ENCODE measurements around the gene DGKE.

The DGKE gene

GRCh38 chr17:56810343-56810742 is 23.6 kb upstream of the DGKE start:
- TF ChIP-seq FOXP2 (optimal IDR thresholded peaks at IDR 0.05; ENCODE audit: borderline replicate concordance, extremely low read depth, extremely low read length, insufficient read depth): no peak
- no peak for TF ChIP-seq TAF1 (IDR thresholded peaks at IDR 0.05; ENCODE audit: borderline replicate concordance, insufficient read depth, low read length)
- no peak for TF ChIP-seq POLR2AphosphoS5 (IDR thresholded peaks at IDR 0.05; ENCODE audit: low read depth, low read length)
- no peak for TF ChIP-seq REST (IDR thresholded peaks at IDR 0.05; ENCODE audit: insufficient read depth in 1 of 2, low read depth in 2 of 2, low read length in 2 of 2)
- TF ChIP-seq SIN3A (IDR thresholded peaks at IDR 0.05; ENCODE audit: borderline replicate concordance, insufficient read depth, low read length): no peak

GRCh38 chr17:56810891-56811775 is 22.8 kb upstream of the DGKE start:
- TF ChIP-seq SIN3A (IDR thresholded peaks at IDR 0.05; ENCODE audit: borderline replicate concordance, insufficient read depth, low read length): no peak
- no peak for TF ChIP-seq FOXP2 (optimal IDR thresholded peaks at IDR 0.05; ENCODE audit: borderline replicate concordance, extremely low read depth, extremely low read length, insufficient read depth)
- TF ChIP-seq POLR2AphosphoS5 (IDR thresholded peaks at IDR 0.05; ENCODE audit: low read depth, low read length): no peak
- TF ChIP-seq REST (IDR thresholded peaks at IDR 0.05; ENCODE audit: insufficient read depth in 1 of 2, low read depth in 2 of 2, low read length in 2 of 2): no peak
- no peak for TF ChIP-seq TAF1 (IDR thresholded peaks at IDR 0.05; ENCODE audit: borderline replicate concordance, insufficient read depth, low read length)

GRCh38 chr17:56812901-56813388 is 21.0 kb upstream of the DGKE start:
- TF ChIP-seq FOXP2 (optimal IDR thresholded peaks at IDR 0.05; ENCODE audit: borderline replicate concordance, extremely low read depth, extremely low read length, insufficient read depth) (no peak), SIN3A (IDR thresholded peaks at IDR 0.05; ENCODE audit: borderline replicate concordance, insufficient read depth, low read length) (no peak), POLR2AphosphoS5 (IDR thresholded peaks at IDR 0.05; ENCODE audit: low read depth, low read length) (no peak), REST (IDR thresholded peaks at IDR 0.05; ENCODE audit: insufficient read depth in 1 of 2, low read depth in 2 of 2, low read length in 2 of 2) (no peak), TAF1 (IDR thresholded peaks at IDR 0.05; ENCODE audit: borderline replicate concordance, insufficient read depth, low read length) (no peak)

- no peak for TF ChIP-seq REST (IDR thresholded peaks at IDR 0.05; ENCODE audit: insufficient read depth in 1 of 2, low read depth in 2 of 2, low read length in 2 of 2)
- no peak for TF ChIP-seq SIN3A (IDR thresholded peaks at IDR 0.05; ENCODE audit: borderline replicate concordance, insufficient read depth, low read length)
- no peak for TF ChIP-seq TAF1 (IDR thresholded peaks at IDR 0.05; ENCODE audit: borderline replicate concordance, insufficient read depth, low read length)
- TF ChIP-seq POLR2AphosphoS5 (IDR thresholded peaks at IDR 0.05; ENCODE audit: low read depth, low read length): no peak
Measured at GRCh38 chr17:56815711-56816110, 18.2 kb upstream of the DGKE start.
